Effector memory CD4-positive, alpha-beta T cell (primary cell): Measurements from ENCODE around the gene SLC2A5.
"Not testable (repeated sequence)": the region's sequence is repeated elsewhere in the genome, so short reads cannot be mapped to it uniquely, and the experiment has no call there.

Experiments
- DNase-seq, 3 donors: peaks; one replicate each; pipeline ENCODE4 v3.0.0-alpha.2; 2020
- H3K27ac ChIP-seq: 2 replicates; pipeline ENCODE4 v1.7.0; 2013; ENCODE audit warnings: mild to moderate bottlenecking, low read length, moderate library complexity; ENCODE audit not compliant: insufficient read depth, poor library complexity, severe bottlenecking
- H3K27me3 ChIP-seq: replicated peaks from 2 replicates; pipeline ENCODE4 v1.7.0; 2013; ENCODE audit warnings: mild to moderate bottlenecking, low read length; ENCODE audit not compliant: insufficient read depth, control insufficient read depth, poor library complexity, severe bottlenecking
- H3K36me3 ChIP-seq: 2 replicates; pipeline ENCODE4 v1.7.0; 2013; ENCODE audit warnings: mild to moderate bottlenecking, low read length, moderate library complexity; ENCODE audit not compliant: control insufficient read depth, insufficient read depth
- H3K4me1 ChIP-seq: 2 replicates; pipeline ENCODE4 v1.7.0; 2013; ENCODE audit warnings: low read length, mild to moderate bottlenecking; ENCODE audit not compliant: control insufficient read depth, insufficient read depth, poor library complexity, severe bottlenecking
- H3K4me3 ChIP-seq: 2 replicates; pipeline ENCODE4 v1.7.0; 2013; ENCODE audit warnings: low read length, low read depth, mild to moderate bottlenecking; ENCODE audit not compliant: insufficient read depth, poor library complexity, severe bottlenecking
- H3K9me3 ChIP-seq: 2 replicates; pipeline ENCODE4 v1.7.0; 2013; ENCODE audit warnings: mild to moderate bottlenecking, low read length, moderate library complexity; ENCODE audit not compliant: control insufficient read depth

The SLC2A5 gene

GRCh38 chr1:9038338-9038650, 31.1 kb downstream of the SLC2A5 start:
- no peak for DNase-seq
- Histone ChIP-seq H3K27me3 (no peaks in the 10 kb centered on the region), H3K36me3 (no peaks in the 10 kb centered on the region), H3K4me3 (no peak overlapping the region), H3K4me1 (no peaks in the 10 kb centered on the region), H3K27ac (no peak overlapping the region), H3K9me3 (no peaks in the 10 kb centered on the region)

GRCh38 chr1:9037476-9038337, 31.7 kb downstream of the SLC2A5 start:
- Histone ChIP-seq H3K4me3 (no peak overlapping the region), H3K27me3 (no peaks in the 10 kb centered on the region), H3K27ac (no peak overlapping the region), H3K36me3 (no peaks in the 10 kb centered on the region), H3K9me3 (no peaks in the 10 kb centered on the region), H3K4me1 (no peaks in the 10 kb centered on the region)
- DNase-seq = no peak

GRCh38 chr1:9035226-9035625, 34.2 kb downstream of the SLC2A5 start:
- no peak for DNase-seq
- no peak overlapping the region for H3K27ac ChIP-seq
- H3K4me1 ChIP-seq = no peaks in the 10 kb centered on the region
- H3K36me3 ChIP-seq = no peaks in the 10 kb centered on the region
- no peak overlapping the region for H3K4me3 ChIP-seq
- H3K9me3 ChIP-seq = no peaks in the 10 kb centered on the region
- no peaks in the 10 kb centered on the region for H3K27me3 ChIP-seq

DNA sequence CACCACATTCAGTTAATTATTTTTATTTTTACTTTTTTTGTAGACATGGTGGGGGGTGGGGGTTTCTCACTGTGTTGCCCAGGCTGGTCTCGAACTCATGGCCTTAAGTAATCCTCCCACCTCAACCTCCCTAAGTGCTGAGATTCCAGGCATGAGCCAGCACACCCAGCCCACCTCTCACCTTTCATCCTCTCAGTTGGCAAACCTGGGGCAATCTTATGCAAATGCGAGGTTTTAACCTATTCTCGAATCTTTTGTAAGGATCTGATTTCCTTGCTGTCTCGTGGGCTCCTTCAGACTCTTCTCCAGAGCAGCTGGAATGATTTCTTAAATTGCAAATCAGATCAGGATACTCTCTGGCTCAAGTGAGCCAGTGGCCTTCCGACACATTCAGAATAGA, 36.1 kb downstream of the SLC2A5 start:
- Histone ChIP-seq H3K27ac (no peak overlapping the region), H3K4me1 (no peaks in the 10 kb centered on the region), H3K36me3 (no peaks in the 10 kb centered on the region), H3K4me3 (no peak overlapping the region), H3K9me3 (no peaks in the 10 kb centered on the region), H3K27me3 (no peaks in the 10 kb centered on the region)
- no peak for DNase-seq

- no peak for DNase-seq
- H3K27me3 ChIP-seq = no peaks in the 10 kb centered on the region
- no peak overlapping the region for H3K27ac ChIP-seq
- no peaks in the 10 kb centered on the region for H3K36me3 ChIP-seq
- H3K4me1 ChIP-seq = no peaks in the 10 kb centered on the region
- H3K9me3 ChIP-seq = no peaks in the 10 kb centered on the region
- H3K4me3 ChIP-seq = no peak overlapping the region
Measured at GRCh38 chr1:9031484-9032259, 37.8 kb downstream of the SLC2A5 start.

GRCh38 chr1:9031077-9031476, 38.4 kb downstream of the SLC2A5 start:
- not testable (repeated sequence) for H3K4me1 ChIP-seq, H3K27ac ChIP-seq, H3K36me3 ChIP-seq, H3K9me3 ChIP-seq, H3K27me3 ChIP-seq, DNase-seq, H3K4me3 ChIP-seq

- DNase-seq = no peak
- no peaks in the 10 kb centered on the region for H3K36me3 ChIP-seq
- H3K27ac ChIP-seq = no peak overlapping the region
- H3K27me3 ChIP-seq = no peaks in the 10 kb centered on the region
- no peaks in the 10 kb centered on the region for H3K4me1 ChIP-seq
- no peaks in the 10 kb centered on the region for H3K9me3 ChIP-seq
- H3K4me3 ChIP-seq = no peak overlapping the region
Measured at GRCh38 chr1:9028921-9029705, 40.3 kb downstream of the SLC2A5 start.

DNA sequence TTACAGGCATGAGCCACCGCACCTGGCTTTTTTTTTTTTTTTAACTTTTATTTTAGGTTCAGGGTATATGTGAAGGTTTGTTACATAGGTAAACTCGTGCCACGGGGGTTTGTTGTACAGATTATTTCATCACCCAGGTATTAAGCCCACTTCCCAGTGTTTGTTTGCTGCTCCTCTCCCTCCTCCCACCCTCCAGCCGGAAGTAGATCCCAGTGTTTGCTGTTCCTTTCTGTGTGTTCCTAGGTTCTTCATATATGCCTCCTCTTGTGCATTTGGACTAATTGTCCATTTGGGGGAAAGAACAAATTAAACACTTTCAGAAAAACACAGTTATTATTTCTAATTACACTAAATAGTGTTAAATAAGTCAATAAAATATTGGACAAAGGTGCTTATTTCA, 42.1 kb downstream of the SLC2A5 start:
- no peak overlapping the region for H3K27ac ChIP-seq
- no peaks in the 10 kb centered on the region for H3K9me3 ChIP-seq
- no peak overlapping the region for H3K4me3 ChIP-seq
- DNase-seq = no peak
- H3K27me3 ChIP-seq = no peaks in the 10 kb centered on the region
- H3K36me3 ChIP-seq = no peaks in the 10 kb centered on the region
- H3K4me1 ChIP-seq = no peaks in the 10 kb centered on the region

GRCh38 chr1:9025449-9025848, 44.0 kb downstream of the SLC2A5 start:
- no peaks in the 10 kb centered on the region for H3K27me3 ChIP-seq
- no peaks in the 10 kb centered on the region for H3K9me3 ChIP-seq
- H3K27ac ChIP-seq = no peak overlapping the region
- no peaks in the 10 kb centered on the region for H3K36me3 ChIP-seq
- DNase-seq = no peak
- H3K4me3 ChIP-seq = no peak overlapping the region
- H3K4me1 ChIP-seq = no peaks in the 10 kb centered on the region

GRCh38 chr1:9024837-9025236, 44.6 kb downstream of the SLC2A5 start:
- no peak overlapping the region for H3K4me3 ChIP-seq
- H3K4me1 ChIP-seq = no peaks in the 10 kb centered on the region
- no peak overlapping the region for H3K27ac ChIP-seq
- H3K36me3 ChIP-seq = no peaks in the 10 kb centered on the region
- H3K9me3 ChIP-seq = no peaks in the 10 kb centered on the region
- no peak for DNase-seq
- no peaks in the 10 kb centered on the region for H3K27me3 ChIP-seq
